AG04450 (cell line): ENCODE results near the gene SEMA6D. TPM values are rescaled to one million over a fixed set of nuclear protein-coding genes. Genes with fewer than 3 reads are reported as not detected.

Source experiments
- CTCF ChIA-PET: fragments of 300-600, 350-600 bp; formaldehyde crosslinking; extraction: SDS; loops from one replicate; lab custom pipeline; 2022; ENCODE audit warnings: antibody characterized with exemption, inconsistent platforms; lab: Charles Lee
- POLR2A ChIA-PET: fragments of 350-600 bp; formaldehyde crosslinking; extraction: SDS; loops from one replicate; lab custom pipeline; 2021; ENCODE audit warnings: antibody characterized with exemption, inconsistent platforms; lab: Yijun Ruan, JAX
- DNase-seq: peaks from one replicate; pipeline ENCODE4 v3.0.0-alpha.2; 2011; ENCODE audit warnings: low read depth, low spot score
- H3K27ac ChIP-seq: one replicate; pipeline ENCODE4 v1.5.1; 2012; ENCODE audit warnings: low read depth, low read length, control low read depth
- H3K27me3 ChIP-seq: one replicate; pipeline ENCODE4 v1.6.0; 2012; ENCODE audit warnings: low read length; ENCODE audit not compliant: control insufficient read depth, insufficient read depth
- H3K4me3 ChIP-seq: 2 replicates; pipeline ENCODE4 v1.5.1; 2011; ENCODE audit warnings: mild to moderate bottlenecking, low read depth, low read length, control low read depth
- H3K9me3 ChIP-seq: 2 replicates; pipeline ENCODE4 v1.5.1; 2012; ENCODE audit warnings: low read length; ENCODE audit not compliant: control insufficient read depth, insufficient read depth
- CTCF ChIP-seq: IDR thresholded peaks from 2 replicates; pipeline ENCODE4 v1.5.1; 2011; ENCODE audit warnings: low read depth, low read length, control low read depth, inconsistent platforms
- polyA plus RNA-seq: library from polyadenylated mRNA; depleted of rRNA; stranded (reverse); fragments of >200 nt; gene quantifications from 2 replicates; pipeline ENCODE4 v1.2.3, GENCODE V29; 2011

Gene SEMA6D
- polyA plus RNA-seq, 1 experiment: 10.7 TPM

DNA sequence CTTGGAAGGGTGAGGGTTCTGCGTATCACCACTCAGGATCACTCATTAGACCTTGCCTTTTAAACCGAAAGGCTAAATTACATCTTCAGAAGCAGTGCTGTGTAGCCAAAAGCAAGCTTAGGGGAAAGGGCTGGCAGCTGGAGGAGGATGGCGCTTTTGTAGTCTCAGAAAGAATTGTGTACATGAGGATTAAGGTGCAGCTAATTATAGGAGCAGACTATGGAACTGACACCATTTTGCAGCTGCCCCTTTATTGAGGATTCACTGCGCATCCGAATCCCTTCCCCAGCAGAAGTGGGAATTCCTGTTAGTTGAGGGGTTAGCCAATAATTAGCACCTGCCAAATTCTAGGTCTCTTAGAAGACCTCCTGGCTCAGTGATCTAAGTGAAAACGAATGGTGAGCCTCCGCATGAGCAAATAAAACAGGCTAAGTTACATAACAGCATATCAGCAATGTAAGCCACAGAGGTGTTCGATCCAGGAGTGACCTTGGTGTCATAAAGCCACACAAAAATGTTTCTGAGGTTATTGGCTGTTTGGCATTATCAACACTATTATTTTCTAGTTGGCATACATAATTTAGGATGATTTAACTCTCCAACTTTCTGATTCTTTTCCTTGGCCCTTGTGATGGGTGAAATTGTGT lies 42.6 kb upstream of the SEMA6D start:
- ChIA-PET CTCF (interaction anchor here (1.0 kb wide), 1 partner anchor 314 kb away, joined by 7 read pairs; no protein-coding TSS in a partner anchor), POLR2A (no interaction called here)
- DNase-seq: no peak
- Histone ChIP-seq H3K9me3 (no peaks in the 10 kb centered on the region), H3K27me3 (no peaks in the 10 kb centered on the region), H3K27ac (no peak overlapping the region), H3K4me3 (no peak overlapping the region)
- no peak for TF ChIP-seq CTCF

DNA sequence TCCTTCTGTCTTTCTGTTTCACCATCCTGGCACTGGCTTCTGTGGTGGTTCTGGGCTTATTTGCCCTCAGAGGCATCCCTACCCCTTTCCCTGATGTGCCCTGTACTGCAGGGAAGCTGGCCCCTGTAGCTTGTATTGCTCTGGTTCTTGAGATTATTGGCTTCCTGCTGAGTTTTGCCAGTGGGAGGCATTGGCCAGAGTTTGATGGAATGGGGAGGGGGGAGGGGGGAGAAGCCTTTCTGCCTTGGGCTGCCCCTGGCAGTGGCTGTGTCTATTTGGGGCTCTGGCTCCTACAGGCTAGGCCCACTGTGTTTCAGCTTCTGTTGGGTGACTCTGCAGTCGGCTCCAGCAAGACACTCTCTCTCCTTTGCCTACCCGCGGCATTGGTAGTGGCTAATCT lies 41.6 kb upstream of the SEMA6D start:
- no peaks in the 10 kb centered on the region for H3K27me3 ChIP-seq
- CTCF ChIA-PET: interaction anchor here (0.5 to 1.0 kb wide), 3 partner anchors 17 to 312 kb away, joined by 3 to 7 read pairs (median 4); no protein-coding TSS in a partner anchor
- TF ChIP-seq CTCF: no peak
- H3K27ac ChIP-seq: no peak overlapping the region
- POLR2A ChIA-PET: interaction anchor here (1.0 kb wide), 1 partner anchor 42 kb away, joined by 3 read pairs; no protein-coding TSS in a partner anchor
- H3K4me3 ChIP-seq: no peak overlapping the region
- no peaks in the 10 kb centered on the region for H3K9me3 ChIP-seq
- DNase-seq: no peak

- TF ChIP-seq CTCF: no peak
- DNase-seq: no peak
- no peaks in the 10 kb centered on the region for H3K9me3 ChIP-seq
- no peak overlapping the region for H3K4me3 ChIP-seq
- CTCF ChIA-PET: no interaction called here
- no peak overlapping the region for H3K27ac ChIP-seq
- POLR2A ChIA-PET: no interaction called here
- H3K27me3 ChIP-seq: no peaks in the 10 kb centered on the region
Observed at GRCh38 chr15:47678040-47678439, 39.3 kb upstream of the SEMA6D start.

DNA sequence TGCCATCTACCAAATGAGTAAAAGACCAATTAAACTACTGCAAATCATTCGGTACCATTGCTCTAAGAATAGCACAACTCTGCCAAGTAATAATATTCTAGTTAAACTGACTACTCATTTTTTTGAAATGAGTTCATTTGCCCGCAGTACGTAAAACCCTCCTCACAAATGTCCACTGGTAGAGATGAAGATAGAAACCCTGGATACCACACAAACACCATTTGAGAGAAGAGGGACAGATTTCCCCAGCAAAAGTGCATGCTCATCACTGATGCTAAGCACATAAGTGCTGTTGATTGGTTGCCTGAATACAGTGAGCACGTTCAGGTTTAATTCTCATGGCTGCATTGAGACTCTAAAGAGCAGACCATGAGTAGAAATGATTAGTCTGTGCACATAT lies 34.6 kb upstream of the SEMA6D start:
- DNase-seq: no peak
- ChIA-PET POLR2A (interaction anchor here (0.6 kb wide), 1 partner anchor 133 kb away, joined by 3 read pairs; no protein-coding TSS in a partner anchor), CTCF (no interaction called here)

More for the DNA sequence above, 34.6 kb upstream of the SEMA6D start:
- no peaks in the 10 kb centered on the region for H3K9me3 ChIP-seq
- no peak overlapping the region for H3K27ac ChIP-seq
- H3K27me3 ChIP-seq: no peaks in the 10 kb centered on the region
- no peak for TF ChIP-seq CTCF
- H3K4me3 ChIP-seq: no peak overlapping the region
